Measurements from ENCODE around the gene SYTL3.
"Not testable (repeated sequence)": the region's sequence is repeated elsewhere in the genome, so short reads cannot be mapped to it uniquely, and the experiment has no call there.

Gene SYTL3

GRCh38 chr6:158777510-158777909, 127.7 kb downstream of the SYTL3 start:
- no peak for DNase-seq

- DNase-seq, result no peak
These were observed 128.2 kb downstream of the SYTL3 start for GRCh38 chr6:158778005-158778527.

- DNase-seq, result no peak
These were observed 130.5 kb downstream of the SYTL3 start for GRCh38 chr6:158780246-158780884.

- DNase-seq, result no peak
These were observed 131.3 kb downstream of the SYTL3 start for GRCh38 chr6:158780988-158781691.

- DNase-seq, result no peak
These were observed 132.0 kb downstream of the SYTL3 start for GRCh38 chr6:158781692-158782373.

GRCh38 chr6:158782432-158783166, 132.7 kb downstream of the SYTL3 start:
- no peak for DNase-seq

- no peak for DNase-seq
These were observed 133.3 kb downstream of the SYTL3 start for GRCh38 chr6:158783167-158783450.

GRCh38 chr6:158783851-158784250, 134.0 kb downstream of the SYTL3 start:
- DNase-seq, result no peak

- no peak for DNase-seq
These were observed 134.7 kb downstream of the SYTL3 start for GRCh38 chr6:158784505-158784904.

- no peak for DNase-seq
These were observed 135.2 kb downstream of the SYTL3 start for GRCh38 chr6:158785036-158785435.

GRCh38 chr6:158786645-158787304, 136.9 kb downstream of the SYTL3 start:
- no peak for DNase-seq

- no peak for DNase-seq
These were observed 137.5 kb downstream of the SYTL3 start for GRCh38 chr6:158787395-158787794.

GRCh38 chr6:158789115-158789917, 139.5 kb downstream of the SYTL3 start:
- DNase-seq, result no peak

GRCh38 chr6:158791274-158791855, 141.5 kb downstream of the SYTL3 start:
- DNase-seq, result no peak

- not testable (repeated sequence) for DNase-seq
These were observed 142.7 kb downstream of the SYTL3 start for GRCh38 chr6:158792505-158792904.

GRCh38 chr6:158793432-158793831, 143.6 kb downstream of the SYTL3 start:
- peak; percentile 68 for DNase-seq

GRCh38 chr6:158795516-158795915, 145.7 kb downstream of the SYTL3 start:
- no peak for DNase-seq

GRCh38 chr6:158796353-158796752, 146.5 kb downstream of the SYTL3 start:
- DNase-seq, result no peak

- DNase-seq, result no peak
These were observed 147.8 kb downstream of the SYTL3 start for GRCh38 chr6:158797331-158798310.

GRCh38 chr6:158798311-158798710, 148.5 kb downstream of the SYTL3 start:
- no peak for DNase-seq
